ENCODE results near the gene HTT. TPM values are rescaled to one million over a fixed set of nuclear protein-coding genes. Genes with fewer than 3 reads are reported as not detected.
A peak's percentile ranks its signal among the peaks of the same experiment; 100 is the strongest.

HTT gene
- total RNA-seq, 1 experiment from 2014 or later, result 64.4 TPM

GRCh38 chr4:3250956-3251690 is 176.6 kb downstream of the HTT start:
- H3K9me3 ChIP-seq (ENCODE audit: control insufficient read depth, low read depth, low read length), result no peaks in the 10 kb centered on the region
- peaks cover 4 to 12% of the 10 kb centered on the region in 2 experiments for H3K4me1 Mint-ChIP-seq
- no peak overlapping the region for H3K4me3 Mint-ChIP-seq
- H3T11ph ChIP-seq (ENCODE audit: low read length), result no peak overlapping the region
- no peak for TF ChIP-seq CTCF (conservative IDR thresholded peaks at IDR 0.05)
- H3K14ac ChIP-seq (ENCODE audit: insufficient read depth, low read length), result no peak overlapping the region
- H3K79me1 ChIP-seq (ENCODE audit: insufficient read depth, low read depth, low read length, poor library complexity, severe bottlenecking), result no peaks in the 10 kb centered on the region
- peaks cover 4% of the 10 kb centered on the region for H4K20me1 ChIP-seq (ENCODE audit: control insufficient read depth, insufficient read depth, insufficient read length)
- no peak overlapping the region for H2BK5ac ChIP-seq (ENCODE audit: insufficient read length, low read length)
- no peak overlapping the region for H2AK5ac ChIP-seq (ENCODE audit: insufficient read length, low read length)
- H4K91ac ChIP-seq (ENCODE audit: insufficient read length, low read depth, low read length), result no peak overlapping the region
- no peaks in the 10 kb centered on the region; the same call in 1 of the 2 replicates for H3K27me3 Mint-ChIP-seq (ENCODE audit: low read depth)
- H2BK20ac ChIP-seq (ENCODE audit: low read depth, low read length, poor library complexity, severe bottlenecking), result no peak overlapping the region
- no peaks in the 10 kb centered on the region for H3K27me3 ChIP-seq (ENCODE audit: insufficient read depth, low read length)
- peak; percentile 21 for DNase-seq
- no peak overlapping the region for H3K27ac ChIP-seq (ENCODE audit: insufficient read length, low read depth, low read length)
- no peaks in the 10 kb centered on the region for H3K36me3 Mint-ChIP-seq (ENCODE audit: insufficient read depth in 1 of 3, low read depth in 3 of 3)
- no peak overlapping the region for H4K8ac ChIP-seq (replicated peaks; ENCODE audit: insufficient read length, low read depth, low read length)
- H2BK120ac ChIP-seq (ENCODE audit: low read depth, low read length, poor library complexity, severe bottlenecking), result no peak overlapping the region
- H3K4me2 ChIP-seq (ENCODE audit: insufficient read depth, insufficient read length, low read length), result no peak overlapping the region
- no peak overlapping the region for H4K5ac ChIP-seq (ENCODE audit: insufficient read length, low read depth, low read length)
- H2BK12ac ChIP-seq (ENCODE audit: insufficient read length, low read depth, low read length), result no peak overlapping the region
- no peak overlapping the region for H3K9ac ChIP-seq (ENCODE audit: extremely low read depth, insufficient read length, low read length)
- H3K27ac Mint-ChIP-seq, result 0 out of 7 replicates have a peak overlapping the region, but pooled peaks of 1 of the 3 experiments have one; percentile 40
- H3K4ac ChIP-seq (ENCODE audit: low read depth, low read length), result no peak overlapping the region
- H3K23me2 ChIP-seq (ENCODE audit: insufficient read length, low read depth, low read length, poor library complexity, severe bottlenecking), result no peaks in the 10 kb centered on the region
- H3K23ac ChIP-seq (ENCODE audit: insufficient read length, low read depth, low read length), result no peak overlapping the region
- H2BK15ac ChIP-seq (ENCODE audit: low read depth, low read length), result no peak overlapping the region
- no peak overlapping the region for H2AFZ ChIP-seq (ENCODE audit: low read length)
- H3K18ac ChIP-seq (ENCODE audit: insufficient read length, low read depth, low read length), result no peak overlapping the region
- no peaks in the 10 kb centered on the region for H3K9me3 Mint-ChIP-seq
- no peaks in the 10 kb centered on the region for H3K79me2 ChIP-seq (ENCODE audit: insufficient read depth, low read length)
- no peak overlapping the region for H3K56ac ChIP-seq (ENCODE audit: insufficient read length, low read depth, low read length)
- WGBS (ENCODE audit: extremely low coverage, insufficient read length, low lambda C conversion rate), result no CpG with 5 or more reads among the region's 19 CpGs
- H3K4me1 ChIP-seq (ENCODE audit: insufficient read depth, low read length), result no peaks in the 10 kb centered on the region; the same call in 1 of the 2 replicates
